ENCODE data around the gene OPCML. TPM values are rescaled to one million over a fixed set of nuclear protein-coding genes. Genes with fewer than 3 reads are reported as not detected.

OPCML gene
- total RNA-seq, 3 donors from 2014 or later (not counting 1 experiment from before 2014, with no cell fraction given): not detected

- 78% methylated on average over 21 of the region's 21 CpGs for WGBS (ENCODE audit: insufficient coverage)
- no peak for TF ChIP-seq CTCF (IDR thresholded peaks at IDR 0.05)
- Histone ChIP-seq H3K27me3 (ENCODE audit: control insufficient read depth, insufficient read depth, low read length) (no peaks in the 10 kb centered on the region), H3K4me1 (ENCODE audit: control insufficient read depth, insufficient read depth, low read length) (no peaks in the 10 kb centered on the region), H3K36me3 (ENCODE audit: control insufficient read depth, insufficient read depth, low read length) (no peaks in the 10 kb centered on the region), H3K9me3 (ENCODE audit: control insufficient read depth, insufficient read depth, low read length) (no peaks in the 10 kb centered on the region), H3K4me3 (ENCODE audit: low read length) (no peak overlapping the region), H3K27ac (ENCODE audit: low read length) (no peak overlapping the region)
- H3K4me3 Mint-ChIP-seq: no peak overlapping the region
- ATAC-seq (no peak), DNase-seq (no peak)
- intact Hi-C loops (cut with micrococcal nuclease): no loop called here
- H3K27ac Mint-ChIP-seq: no peak overlapping the region
- H3K9me3 Mint-ChIP-seq: peaks cover 0 to 2% of the 10 kb centered on the region in 2 donors
- no peaks in the 10 kb centered on the region for H3K36me3 Mint-ChIP-seq
- no peaks in the 10 kb centered on the region for H3K27me3 Mint-ChIP-seq (ENCODE audit: low read depth in 2 of 2)
- no peaks in the 10 kb centered on the region for H3K4me1 Mint-ChIP-seq
Observed at GRCh38 chr11:132960273-132961078, 571.8 kb downstream of the OPCML start.

- Histone ChIP-seq H3K27ac (ENCODE audit: low read length) (no peak overlapping the region), H3K9me3 (ENCODE audit: control insufficient read depth, insufficient read depth, low read length) (no peaks in the 10 kb centered on the region), H3K4me1 (ENCODE audit: control insufficient read depth, insufficient read depth, low read length) (no peaks in the 10 kb centered on the region), H3K4me3 (ENCODE audit: low read length) (no peak overlapping the region), H3K36me3 (ENCODE audit: control insufficient read depth, insufficient read depth, low read length) (no peaks in the 10 kb centered on the region), H3K27me3 (ENCODE audit: control insufficient read depth, insufficient read depth, low read length) (no peaks in the 10 kb centered on the region)
- Mint-ChIP-seq H3K4me1 (no peaks in the 10 kb centered on the region), H3K27me3 (ENCODE audit: low read depth in 2 of 2) (no peaks in the 10 kb centered on the region), H3K27ac (no peak overlapping the region), H3K4me3 (no peak overlapping the region), H3K36me3 (no peaks in the 10 kb centered on the region), H3K9me3 (peaks cover 2% of the 10 kb centered on the region in 2 donors)
- DNase-seq (no peak), ATAC-seq (no peak)
- intact Hi-C loops (cut with micrococcal nuclease): no loop called here
- no peak for TF ChIP-seq CTCF (IDR thresholded peaks at IDR 0.05)
- 93% methylated on average over 3 of the region's 3 CpGs for WGBS (ENCODE audit: insufficient coverage)
Observed at GRCh38 chr11:132959693-132960092, 572.6 kb downstream of the OPCML start.

GRCh38 chr11:132957881-132958280 lies 574.4 kb downstream of the OPCML start:
- H3K4me3 Mint-ChIP-seq: no peak overlapping the region
- intact Hi-C loops (cut with micrococcal nuclease): no loop called here
- no peak for DNase-seq
- no peaks in the 10 kb centered on the region for H3K9me3 ChIP-seq (ENCODE audit: control insufficient read depth, insufficient read depth, low read length)
- no peak for TF ChIP-seq CTCF (IDR thresholded peaks at IDR 0.05)
- peaks cover 4 to 5% of the 10 kb centered on the region in 2 donors for H3K9me3 Mint-ChIP-seq
- no peak for ATAC-seq
- H3K27me3 ChIP-seq (ENCODE audit: control insufficient read depth, insufficient read depth, low read length): no peaks in the 10 kb centered on the region
- no peaks in the 10 kb centered on the region for H3K27me3 Mint-ChIP-seq (ENCODE audit: low read depth in 2 of 2)
- H3K27ac ChIP-seq (ENCODE audit: low read length): no peak overlapping the region
- H3K36me3 ChIP-seq (ENCODE audit: control insufficient read depth, insufficient read depth, low read length): no peaks in the 10 kb centered on the region
- no peaks in the 10 kb centered on the region for H3K4me1 ChIP-seq (ENCODE audit: control insufficient read depth, insufficient read depth, low read length)
- no peaks in the 10 kb centered on the region for H3K36me3 Mint-ChIP-seq
- no peak overlapping the region for H3K27ac Mint-ChIP-seq
- H3K4me3 ChIP-seq (ENCODE audit: low read length): no peak overlapping the region
- no peaks in the 10 kb centered on the region for H3K4me1 Mint-ChIP-seq
- WGBS (ENCODE audit: insufficient coverage): 85% methylated on average over 2 of the region's 2 CpGs

- no peaks in the 10 kb centered on the region for H3K9me3 ChIP-seq (ENCODE audit: control insufficient read depth, insufficient read depth, low read length)
- intact Hi-C loops (cut with micrococcal nuclease): no loop called here
- DNase-seq (no peak), ATAC-seq (no peak)
- no peak for TF ChIP-seq CTCF (IDR thresholded peaks at IDR 0.05)
- no peak overlapping the region for H3K4me3 Mint-ChIP-seq
- 92% methylated on average over 1 of the region's 1 CpG for WGBS (ENCODE audit: insufficient coverage)
- H3K36me3 Mint-ChIP-seq: no peaks in the 10 kb centered on the region
- H3K27ac ChIP-seq (ENCODE audit: low read length): no peak overlapping the region
- H3K27me3 ChIP-seq (ENCODE audit: control insufficient read depth, insufficient read depth, low read length): no peaks in the 10 kb centered on the region
- peaks cover 4 to 6% of the 10 kb centered on the region in 2 donors for H3K9me3 Mint-ChIP-seq
- H3K27me3 Mint-ChIP-seq (ENCODE audit: low read depth in 2 of 2): peaks cover 6 to 11% of the 10 kb centered on the region in 2 donors
- H3K4me1 Mint-ChIP-seq: no peaks in the 10 kb centered on the region
- H3K4me1 ChIP-seq (ENCODE audit: control insufficient read depth, insufficient read depth, low read length): no peaks in the 10 kb centered on the region
- no peak overlapping the region for H3K4me3 ChIP-seq (ENCODE audit: low read length)
- no peak overlapping the region for H3K27ac Mint-ChIP-seq
- no peaks in the 10 kb centered on the region for H3K36me3 ChIP-seq (ENCODE audit: control insufficient read depth, insufficient read depth, low read length)
Observed at GRCh38 chr11:132948252-132948651, 584.0 kb downstream of the OPCML start.

All from natural killer cell (primary cell).